HepG2 (cell line): Measurements from ENCODE around the gene SLC23A3. TPM values are rescaled to one million over a fixed set of nuclear protein-coding genes. Genes with fewer than 3 reads are reported as not detected.

Experiments
- ARID3A ChIP-seq: IDR thresholded peaks from 2 replicates; pipeline ENCODE4 v1.6.1; 2012; ENCODE audit warnings: low read depth, low read length, improper control_type of control experiment
- ATF3 ChIP-seq: sonication (generic); formaldehyde crosslinking; IDR thresholded peaks from 2 replicates; pipeline ENCODE4 v1.4.0; 2020; ENCODE audit warnings: missing genetic modification reagents
- CEBPG ChIP-seq: IDR thresholded peaks from 2 replicates; pipeline ENCODE4 v1.6.1; 2016
- FOXA1 ChIP-seq, 2 experiments: fragments of 450-650 bp in 1 of 2; sonication (generic) in 1 of 2; formaldehyde crosslinking in 1 of 2; IDR thresholded peaks; 2 replicates each; pipeline versions ENCODE4 v1.4.0 to v1.6.1; 2016 to 2020; ENCODE audit warnings: missing genetic modification reagents in 1 of 2
- FOXK1 ChIP-seq: sonication (generic); formaldehyde crosslinking; IDR thresholded peaks from 2 replicates; pipeline ENCODE4 v1.4.0; 2020; ENCODE audit warnings: low read depth, missing genetic modification reagents, borderline replicate concordance
- HHEX ChIP-seq: IDR thresholded peaks from 2 replicates; pipeline ENCODE4 v1.6.1; 2016; ENCODE audit warnings: control low read depth
- HMG20A ChIP-seq: IDR thresholded peaks from 2 replicates; pipeline ENCODE4 v1.6.1; 2016; ENCODE audit warnings: borderline replicate concordance
- HNF4A ChIP-seq: sonication (generic); formaldehyde crosslinking; IDR thresholded peaks from 2 replicates; pipeline ENCODE4 v1.4.0; 2020; ENCODE audit warnings: missing genetic modification reagents
- MAZ ChIP-seq, 2 experiments: sonication (generic) in 1 of 2; formaldehyde crosslinking in 1 of 2; IDR thresholded peaks; 2 replicates each; pipeline versions ENCODE4 v1.5.0 to v1.6.1; 2012 to 2020; ENCODE audit warnings: low read depth in 2 of 2, mild to moderate bottlenecking in 2 of 2, borderline replicate concordance in 1 of 2, improper control_type of control experiment in 1 of 2, low read length in 1 of 2, missing genetic modification reagents in 1 of 2, moderate library complexity in 1 of 2
- MEF2D ChIP-seq: sonication (generic); formaldehyde crosslinking; IDR thresholded peaks from 2 replicates; pipeline ENCODE4 v1.5.1; 2020; ENCODE audit warnings: mild to moderate bottlenecking, missing genetic modification reagents
- NCOA1 ChIP-seq: sonication (generic); formaldehyde crosslinking; IDR thresholded peaks from 2 replicates; pipeline ENCODE4 v1.9.0; 2021; ENCODE audit warnings: missing genetic modification reagents
- NR2F6 ChIP-seq, 2 experiments: IDR thresholded peaks; 2 replicates each; pipeline ENCODE4 v1.6.1; 2016; ENCODE audit warnings: antibody characterized with exemption in 1 of 2, mild to moderate bottlenecking in 1 of 2
- PHF21A ChIP-seq: sonication (generic); formaldehyde crosslinking; IDR thresholded peaks from 2 replicates; pipeline ENCODE4 v1.5.0; 2020; ENCODE audit warnings: mild to moderate bottlenecking, missing genetic modification reagents
- PITX1 ChIP-seq: sonication (generic); formaldehyde crosslinking; IDR thresholded peaks from 2 replicates; pipeline ENCODE4 v1.5.1; 2020; ENCODE audit warnings: mild to moderate bottlenecking, missing genetic modification reagents
- REST ChIP-seq, 2 experiments: IDR thresholded peaks; 2 replicates each; pipeline ENCODE4 v1.6.1; 2011 to 2012; ENCODE audit warnings: low read length in 2 of 2, borderline replicate concordance in 1 of 2, low read depth in 1 of 2, mild to moderate bottlenecking in 1 of 2, moderate library complexity in 1 of 2
- SIX4 ChIP-seq: sonication (generic); formaldehyde crosslinking; IDR thresholded peaks from 2 replicates; pipeline ENCODE4 v1.4.0; 2020; ENCODE audit warnings: missing genetic modification reagents
- SKI ChIP-seq: fragments of 450-650 bp; IDR thresholded peaks from one replicate; pipeline ENCODE4 v1.6.1; 2018; ENCODE audit warnings: mild to moderate bottlenecking; ENCODE audit not compliant: partially characterized antibody
- SOX5 ChIP-seq: IDR thresholded peaks from 2 replicates; pipeline ENCODE4 v1.6.1; 2016; ENCODE audit warnings: borderline replicate concordance
- TEAD3 ChIP-seq: optimal IDR thresholded peaks from 2 replicates; pipeline ENCODE3; 2016; ENCODE audit warnings: borderline replicate concordance
- ZNF10 ChIP-seq: sonication (generic); formaldehyde crosslinking; IDR thresholded peaks from 2 replicates; pipeline ENCODE4 v1.4.0; 2020; ENCODE audit warnings: mild to moderate bottlenecking, low read depth, missing genetic modification reagents, borderline replicate concordance
- ZNF264 ChIP-seq: sonication (generic); formaldehyde crosslinking; IDR thresholded peaks from 2 replicates; pipeline ENCODE4 v1.4.0; 2020; ENCODE audit warnings: missing genetic modification reagents
- ZNF282 ChIP-seq: fragments of 450-650 bp; IDR thresholded peaks from 2 replicates; pipeline ENCODE4 v1.6.1; 2018; ENCODE audit not compliant: partially characterized antibody
- ZNF343 ChIP-seq: sonication (generic); formaldehyde crosslinking; IDR thresholded peaks from 2 replicates; pipeline ENCODE4 v1.4.0; 2020; ENCODE audit warnings: mild to moderate bottlenecking, missing genetic modification reagents
- ZNF552 ChIP-seq: sonication (generic); formaldehyde crosslinking; IDR thresholded peaks from 2 replicates; pipeline ENCODE4 v1.9.0; 2022; ENCODE audit warnings: missing genetic modification reagents, mild to moderate bottlenecking, borderline replicate concordance
- ZSCAN29 ChIP-seq: sonication (generic); formaldehyde crosslinking; conservative IDR thresholded peaks from 2 replicates; pipeline ENCODE4 v1.4.0; 2020; ENCODE audit warnings: mild to moderate bottlenecking, missing genetic modification reagents
- ZSCAN30 ChIP-seq: sonication (generic); formaldehyde crosslinking; IDR thresholded peaks from 2 replicates; pipeline ENCODE4 v1.5.0; 2020; ENCODE audit warnings: mild to moderate bottlenecking, missing genetic modification reagents
- polyA plus RNA-seq, 8 experiments: library from polyadenylated mRNA; depleted of rRNA in 3 of 8; stranded (reverse) in 7 of 8; unstranded in 1 of 8; fragments of >200 nt; fragmentation: Illumina TruSeq in 4 of 8; extraction: Trizol in 4 of 8; gene quantifications; 2 replicates each; pipeline versions ENCODE4 v1.2.1 to v1.2.3, GENCODE V29; 2011 to 2016; ENCODE audit warnings: low read depth in 4 of 8, missing spikeins in 1 of 8, mixed read lengths in 1 of 8; ENCODE audit not compliant: insufficient read depth in 1 of 8
- total RNA-seq, 5 experiments: library from RNA; depleted of rRNA; stranded (reverse); fragments of >200 nt; fragmentation: Illumina TruSeq; extraction: Trizol; gene quantifications; 2 replicates each; pipeline ENCODE4 v1.2.3, GENCODE V29; 2016; ENCODE audit warnings: low read depth in 1 of 5

Gene SLC23A3
- total and polyA plus RNA-seq, 2 of the 13 experiments (the other 11 are each of a cell fraction or from before 2014, with no cell fraction given), result 0.38 to 0.78 TPM

GRCh38 chr2:219126555-219126954 lies 43.3 kb downstream of the SLC23A3 start (continued):
- TF ChIP-seq ATF3 (CRISPR knock-in tag) (no peak), ZSCAN29 (0 out of 2 replicates have a peak, but pooled peaks have one; percentile 60), ARID3A (peak; percentile 62), ZNF552 (CRISPR knock-in tag) (no peak), PHF21A (CRISPR knock-in tag) (peak; percentile 64; the same call in 1 of the 2 replicates), SOX5 (CRISPR knock-in tag) (peak; percentile 83), HNF4A (CRISPR knock-in tag) (peak; percentile 8; the same call in 1 of the 2 replicates), FOXK1 (CRISPR knock-in tag) (peak; percentile 15; the same call in 1 of the 2 replicates), REST (IDR thresholded peaks at IDR 0.05; ENCODE audit: borderline replicate concordance in 1 of 2, low read depth in 1 of 2, low read length in 2 of 2) (peak in 1 of 2 experiments; percentile 51; a peak in 1 of 4 replicates), ZNF282 (no peak), ZNF343 (CRISPR knock-in tag) (no peak), HHEX (peak; percentile 93), CEBPG (CRISPR knock-in tag) (0 out of 2 replicates have a peak, but pooled peaks have one; percentile 37), TEAD3 (CRISPR knock-in tag) (peak; percentile 58), HMG20A (CRISPR knock-in tag) (peak; percentile 63; the same call in 1 of the 2 replicates), FOXA1 (IDR thresholded peaks at IDR 0.05) (0 out of 2 replicates have a peak, but pooled peaks have one; percentile 20), FOXA1 (CRISPR knock-in tag; IDR thresholded peaks at IDR 0.05) (peak; percentile 77), ZSCAN30 (CRISPR knock-in tag) (no peak), MEF2D (CRISPR knock-in tag) (peak; percentile 90), SKI (peak; percentile 26), NR2F6 (IDR thresholded peaks at IDR 0.05) (peak; percentile 93), NR2F6 (CRISPR knock-in tag; IDR thresholded peaks at IDR 0.05) (peak; percentile 62), NCOA1 (CRISPR knock-in tag) (peak; percentile 32; the same call in 1 of the 2 replicates), SIX4 (CRISPR knock-in tag) (0 out of 2 replicates have a peak, but pooled peaks have one; percentile 24), MAZ (IDR thresholded peaks at IDR 0.05; ENCODE audit: borderline replicate concordance, low read depth, low read length) (no peak), MAZ (CRISPR knock-in tag; IDR thresholded peaks at IDR 0.05; ENCODE audit: low read depth) (no peak), ZNF264 (CRISPR knock-in tag) (no peak), ZNF10 (CRISPR knock-in tag) (no peak), PITX1 (CRISPR knock-in tag) (peak; percentile 84)
